Astrocyte of the hippocampus (primary cell): Measurements from ENCODE around the gene KDM6A.
"Not testable (repeated sequence)": the region's sequence is repeated elsewhere in the genome, so short reads cannot be mapped to it uniquely, and the experiment has no call there.

Experiments used
- DNase-seq: peaks from one replicate; pipeline ENCODE4 v3.0.0; 2011; ENCODE audit warnings: low read depth, low spot score

The KDM6A gene

DNA sequence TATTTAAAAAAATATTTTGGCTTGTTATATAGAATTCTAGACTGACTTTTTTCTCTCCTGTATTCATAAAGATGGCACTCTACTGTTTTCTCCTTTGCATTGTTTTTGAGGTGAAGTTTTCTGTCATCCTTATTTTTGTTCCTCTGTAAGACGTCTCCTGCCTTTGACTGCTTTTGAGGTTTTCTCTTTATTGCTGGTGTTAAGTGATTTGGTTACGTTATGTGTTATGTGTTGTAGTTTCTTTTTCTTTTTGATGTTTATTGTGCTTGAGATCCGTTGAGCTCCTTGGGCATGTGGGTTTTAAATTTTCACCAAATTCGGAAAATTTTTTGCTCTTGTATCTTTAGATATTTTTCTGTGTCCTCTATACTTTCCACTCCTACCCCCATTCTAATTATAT is 50.0 kb downstream of the KDM6A start:
- no peak for DNase-seq

DNA sequence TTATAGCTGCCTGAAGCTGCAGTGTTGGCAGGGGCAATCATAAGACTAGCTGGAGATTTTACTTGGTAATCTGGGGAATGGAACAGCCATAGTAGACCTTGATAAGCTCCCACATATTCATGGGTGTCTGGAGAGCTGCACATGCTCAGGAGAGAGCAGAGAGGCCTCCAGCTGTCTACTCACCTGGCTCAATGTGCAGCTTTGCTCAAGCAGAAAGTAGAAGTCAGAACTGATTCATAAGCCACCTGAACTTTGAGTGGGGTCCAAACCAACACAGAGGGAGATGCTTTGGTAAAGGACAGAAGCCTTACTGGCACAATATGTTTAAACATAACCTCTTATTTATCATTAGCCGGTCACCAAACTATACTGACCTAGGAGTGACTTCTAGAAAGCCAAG is 54.4 kb downstream of the KDM6A start:
- DNase-seq: no peak

DNA sequence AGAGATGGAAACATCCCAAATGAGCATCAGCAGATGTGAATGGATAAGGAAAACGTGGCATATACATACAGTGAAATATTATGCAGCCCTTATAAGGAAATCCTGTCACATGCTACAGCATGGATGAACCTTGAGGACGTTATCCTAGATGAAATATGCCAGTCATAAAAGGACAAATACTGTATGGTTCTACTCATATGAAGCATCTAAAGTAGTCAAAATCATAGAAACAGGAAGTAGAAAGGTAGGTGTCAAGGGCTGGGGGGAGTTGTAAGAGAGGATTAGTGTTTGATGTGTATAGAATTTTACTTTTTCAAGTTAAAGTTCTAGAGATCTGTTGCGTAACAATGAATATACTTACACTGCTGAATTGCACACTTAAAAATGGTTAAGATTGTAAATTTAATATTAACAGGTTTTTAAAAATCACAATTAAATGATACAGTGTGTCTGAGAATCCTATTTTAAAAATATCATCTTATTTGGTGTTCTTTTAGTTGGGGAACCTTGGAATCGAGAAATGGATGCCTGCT is 58.5 kb downstream of the KDM6A start:
- DNase-seq: no peak

DNA sequence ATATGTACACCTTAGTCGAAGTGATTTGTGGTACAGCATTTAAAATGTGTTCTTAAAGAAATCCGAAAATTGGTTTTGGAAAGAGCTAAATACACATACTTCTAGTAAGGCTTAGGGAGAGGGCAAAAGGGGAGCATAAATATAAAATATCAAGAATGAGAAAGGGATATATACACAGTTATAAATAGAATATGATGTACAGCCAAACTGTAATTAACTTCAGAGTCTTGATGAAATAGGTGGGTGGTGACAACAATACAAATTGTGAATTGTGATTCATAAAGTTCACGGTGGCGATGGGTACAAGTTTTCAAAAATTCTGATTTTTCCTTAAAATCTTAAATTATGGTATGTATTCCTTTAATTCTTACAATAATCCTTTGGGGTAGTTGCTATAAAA is 62.2 kb downstream of the KDM6A start:
- DNase-seq: no peak

DNA sequence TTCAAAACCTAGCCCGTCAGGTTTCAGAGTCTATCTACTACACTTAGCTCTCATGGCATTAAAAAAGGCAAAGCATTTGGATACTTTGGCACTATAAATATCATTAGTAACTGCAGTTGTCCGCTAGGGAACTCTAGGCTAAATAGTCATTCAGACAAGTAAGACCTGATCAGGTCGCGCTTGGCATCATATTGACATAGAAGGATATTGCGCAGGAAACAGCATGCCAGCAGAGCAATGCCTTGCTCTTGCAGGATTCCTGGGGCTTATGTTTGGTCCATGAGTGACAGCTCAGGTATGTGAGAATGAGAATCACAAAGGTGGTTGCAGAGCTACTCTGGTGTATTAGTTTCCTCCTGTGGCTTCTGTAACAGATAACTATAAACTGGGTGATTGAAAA is 62.7 kb downstream of the KDM6A start:
- no peak for DNase-seq

DNA sequence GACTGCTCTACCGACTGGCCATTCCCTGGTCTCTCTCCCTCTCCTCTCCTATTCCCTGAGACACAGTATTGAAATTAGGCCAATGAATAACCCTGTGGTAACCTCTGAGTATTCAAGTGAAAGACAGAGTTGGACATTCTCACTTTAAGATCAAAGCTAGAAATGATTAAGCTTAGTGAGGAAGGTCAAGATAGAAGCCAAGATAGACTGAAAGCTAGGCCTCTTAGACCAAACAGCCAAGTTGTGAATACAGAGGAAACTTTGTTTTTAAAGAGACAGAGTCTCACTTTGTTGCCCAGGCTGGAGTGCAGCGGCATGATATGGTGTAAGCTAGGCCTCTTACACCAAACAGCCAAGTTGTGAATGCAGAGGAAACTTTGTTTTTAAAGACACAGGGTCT is 64.6 kb downstream of the KDM6A start:
- no peak for DNase-seq

DNA sequence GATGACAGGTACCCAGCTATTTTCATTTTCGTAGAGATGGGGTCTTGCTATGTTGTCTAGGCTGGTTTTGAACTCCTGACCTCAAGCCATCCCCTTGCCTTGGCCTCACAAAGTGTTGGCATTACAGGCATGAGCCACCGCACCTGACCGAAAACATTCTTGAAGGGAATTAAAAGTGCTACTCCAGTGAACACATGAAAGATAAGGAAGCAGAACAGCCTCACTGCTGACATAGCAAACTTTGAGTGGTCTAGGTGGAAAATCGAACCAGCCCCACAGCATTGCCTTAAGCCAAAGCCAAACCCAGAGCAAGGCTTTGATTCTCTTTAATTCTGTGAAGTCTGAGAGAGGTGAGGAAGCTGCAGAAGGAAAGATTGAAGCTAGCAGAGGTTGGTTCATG is 65.1 kb downstream of the KDM6A start:
- no peak for DNase-seq

DNA sequence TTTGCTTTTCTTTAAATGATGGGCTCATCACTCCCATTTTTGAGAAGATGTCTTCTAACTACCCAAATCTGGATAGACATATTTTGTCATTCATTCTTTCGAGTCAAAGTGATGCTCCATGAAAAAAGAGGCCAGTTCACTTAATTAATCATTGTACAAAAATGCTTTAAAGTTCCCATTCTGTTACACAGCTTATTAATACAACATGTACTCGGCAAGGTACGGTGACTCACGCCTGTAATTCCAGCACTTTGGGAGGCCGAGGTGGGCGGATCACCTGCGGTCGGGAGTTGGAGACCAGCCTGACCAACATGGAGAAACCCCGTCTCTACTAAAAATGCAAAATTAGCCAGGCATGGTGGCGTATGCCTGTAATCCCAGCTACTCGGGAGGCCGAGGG is 67.6 kb downstream of the KDM6A start:
- DNase-seq: not testable (repeated sequence)

DNA sequence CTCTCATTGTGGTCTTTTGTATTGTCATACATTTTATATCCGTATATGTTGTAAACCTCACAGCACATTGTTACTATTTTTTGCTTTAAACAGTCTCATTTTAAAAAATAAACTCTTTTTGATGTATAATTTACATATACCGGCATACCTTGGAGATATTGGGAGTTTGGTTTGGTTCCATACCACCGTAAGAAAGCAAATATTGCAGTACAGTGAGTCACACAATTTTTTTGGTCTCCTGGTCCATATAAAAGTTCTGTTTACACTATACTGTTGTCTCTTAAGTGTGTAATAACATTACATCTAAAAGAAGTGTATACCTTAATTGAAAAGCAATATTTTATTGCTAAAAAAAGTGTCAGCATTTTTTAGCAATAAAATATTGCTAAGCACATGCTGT is 70.0 kb downstream of the KDM6A start:
- DNase-seq: no peak

DNA sequence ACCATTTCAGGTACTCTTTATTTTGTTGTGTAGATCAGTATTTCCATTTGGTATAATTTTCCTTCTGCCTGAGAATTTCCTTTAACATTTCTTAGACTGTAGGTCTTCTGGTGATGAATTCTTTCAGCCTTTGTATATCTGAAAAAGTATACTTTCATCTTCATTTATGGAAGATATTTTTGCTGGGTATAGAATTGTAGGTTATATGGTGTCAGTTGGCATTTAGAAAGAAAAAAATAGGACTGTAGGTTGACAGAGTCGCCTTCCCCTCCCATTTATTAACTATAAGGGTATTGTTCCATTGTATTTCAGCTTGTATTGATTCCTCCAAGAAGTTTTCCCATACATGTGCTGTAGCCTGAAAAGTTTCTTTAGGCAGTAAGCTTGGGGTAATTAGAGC is 71.9 kb downstream of the KDM6A start:
- DNase-seq: no peak

DNA sequence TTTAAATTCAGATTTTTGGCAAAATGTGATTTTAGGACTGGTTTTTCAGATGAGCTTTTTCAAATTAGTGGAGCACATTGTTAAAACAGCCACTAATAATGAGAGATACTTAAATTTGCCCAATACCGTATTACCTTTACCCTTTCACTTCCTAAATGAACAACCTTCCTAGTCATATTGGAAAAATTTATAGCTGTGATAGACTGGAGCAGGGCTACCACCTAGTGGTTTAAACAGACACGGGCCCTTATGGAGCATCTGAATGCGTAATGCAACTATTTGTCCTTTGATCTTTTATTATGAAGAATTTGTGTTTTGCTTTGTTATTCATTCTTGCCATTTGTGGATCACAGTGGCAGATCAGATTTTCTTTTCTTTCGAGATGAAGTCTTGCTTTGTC is 72.7 kb downstream of the KDM6A start:
- no peak for DNase-seq

DNA sequence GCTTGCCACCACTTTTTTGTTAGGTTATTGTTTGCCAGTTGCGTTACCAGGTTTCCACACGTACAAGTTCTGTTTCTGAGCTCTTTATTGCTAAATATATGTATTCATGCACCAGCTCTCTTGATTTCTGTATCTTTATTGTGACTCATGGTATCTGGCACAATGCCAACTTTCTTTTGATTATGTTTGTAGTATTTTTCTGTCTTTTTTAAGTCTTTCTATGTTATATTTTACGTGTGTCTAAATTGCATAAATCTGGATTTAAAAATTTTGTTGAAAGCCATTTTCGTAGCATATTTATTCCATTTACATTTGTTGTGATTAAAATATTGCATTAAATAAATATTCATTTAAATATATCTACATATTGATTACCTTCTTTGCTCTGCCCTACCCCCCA is 73.8 kb downstream of the KDM6A start:
- peak; percentile 15 for DNase-seq

DNA sequence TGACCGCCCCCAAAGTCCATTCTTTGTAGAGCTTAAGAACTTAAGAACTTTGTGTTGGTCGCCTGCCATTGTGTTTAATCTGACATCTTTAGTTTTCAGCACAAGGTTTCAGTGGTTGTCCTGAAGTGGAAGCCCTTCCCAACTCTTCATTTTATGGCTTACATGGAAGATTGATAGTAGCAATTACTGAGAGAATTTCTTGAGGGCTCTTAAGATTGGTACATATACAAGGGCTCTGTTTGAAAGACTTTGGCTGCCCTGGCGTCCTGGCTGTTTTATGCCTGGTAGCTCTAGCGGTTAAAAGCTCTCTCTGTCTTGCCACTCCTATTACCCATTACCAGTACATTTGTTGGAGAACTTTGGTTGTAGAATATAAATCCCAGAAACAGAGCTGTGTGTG is 75.0 kb downstream of the KDM6A start:
- DNase-seq: no peak

DNA sequence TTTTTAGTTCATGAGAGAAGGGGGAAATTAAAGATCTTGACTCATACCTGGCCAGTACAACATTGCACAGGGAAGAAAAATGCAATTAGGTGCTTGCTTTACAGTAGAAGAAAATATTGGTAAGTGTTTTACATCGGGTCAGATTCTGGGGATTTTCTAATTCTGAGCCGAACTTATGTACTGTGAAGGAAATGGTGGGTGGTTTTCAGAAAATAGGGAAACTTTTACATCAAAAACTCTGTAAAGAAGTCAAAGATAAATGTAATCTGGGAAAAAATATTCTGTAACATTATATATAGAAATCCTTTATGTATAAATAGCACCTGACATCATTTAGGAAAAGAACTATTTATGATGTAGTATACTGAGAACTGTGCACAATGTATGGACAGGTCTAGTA is 75.4 kb downstream of the KDM6A start:
- DNase-seq: no peak

DNA sequence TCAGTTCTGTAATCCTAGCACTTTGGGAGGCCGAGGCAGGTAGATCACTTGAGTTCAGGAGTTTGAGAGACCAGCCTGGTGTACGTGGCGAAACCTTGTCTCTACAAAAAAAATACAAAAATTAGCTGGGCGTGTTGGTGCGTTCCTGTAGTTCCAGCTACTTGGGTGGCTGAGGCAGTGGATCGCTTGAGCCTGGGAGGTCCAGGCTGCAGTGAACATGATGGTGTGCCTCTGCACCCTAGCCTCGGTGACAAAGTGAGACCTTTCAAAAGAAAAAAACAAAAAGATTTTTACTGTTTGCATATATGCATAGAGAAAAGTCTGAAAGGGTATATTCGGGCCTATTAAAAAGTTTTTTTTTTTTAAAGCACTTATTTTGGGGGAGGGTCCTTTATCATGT is 76.1 kb downstream of the KDM6A start:
- DNase-seq: no peak

DNA sequence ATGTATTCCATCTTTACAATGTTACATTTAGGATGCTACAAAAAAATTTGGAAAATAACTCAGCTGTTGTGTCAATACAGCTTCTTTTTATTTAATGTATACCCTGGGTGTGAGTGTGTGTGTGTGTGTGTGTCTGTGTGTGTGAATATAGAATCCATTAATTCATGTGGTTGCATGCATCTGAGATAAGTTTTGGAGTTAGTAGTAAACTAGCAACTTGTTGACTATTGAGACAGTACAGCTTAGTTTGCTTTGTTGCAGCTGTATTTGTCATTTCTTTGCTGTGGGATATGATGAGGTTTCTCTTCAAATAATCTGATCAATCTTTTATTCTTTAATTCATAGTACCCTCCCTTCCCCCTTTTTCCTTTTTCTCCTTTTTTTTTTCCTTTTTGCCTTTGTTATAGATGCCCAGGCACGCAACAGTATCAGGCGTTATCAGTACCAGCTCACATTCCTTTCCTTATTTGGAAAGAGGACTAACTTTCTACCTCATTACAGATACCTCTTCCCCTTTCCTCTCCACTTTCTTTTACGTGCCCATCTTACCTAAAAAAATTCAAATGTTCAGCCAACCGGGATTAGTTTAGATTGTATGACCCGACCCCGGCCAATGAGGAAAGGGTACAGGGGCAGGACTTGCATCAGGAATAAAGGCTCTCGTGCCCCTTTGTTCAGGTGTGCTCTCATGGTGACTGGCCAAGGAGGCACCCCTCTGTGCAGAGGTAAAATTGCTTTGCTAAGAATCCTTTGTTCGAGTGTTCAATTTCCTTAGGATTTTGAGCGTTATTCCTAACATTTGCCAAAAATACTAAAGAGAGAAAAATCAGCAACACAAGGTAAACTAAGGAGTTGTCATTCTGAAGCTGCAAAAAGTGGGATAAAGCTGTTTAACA is 77.7 kb downstream of the KDM6A start:
- DNase-seq: peak; percentile 53

DNA sequence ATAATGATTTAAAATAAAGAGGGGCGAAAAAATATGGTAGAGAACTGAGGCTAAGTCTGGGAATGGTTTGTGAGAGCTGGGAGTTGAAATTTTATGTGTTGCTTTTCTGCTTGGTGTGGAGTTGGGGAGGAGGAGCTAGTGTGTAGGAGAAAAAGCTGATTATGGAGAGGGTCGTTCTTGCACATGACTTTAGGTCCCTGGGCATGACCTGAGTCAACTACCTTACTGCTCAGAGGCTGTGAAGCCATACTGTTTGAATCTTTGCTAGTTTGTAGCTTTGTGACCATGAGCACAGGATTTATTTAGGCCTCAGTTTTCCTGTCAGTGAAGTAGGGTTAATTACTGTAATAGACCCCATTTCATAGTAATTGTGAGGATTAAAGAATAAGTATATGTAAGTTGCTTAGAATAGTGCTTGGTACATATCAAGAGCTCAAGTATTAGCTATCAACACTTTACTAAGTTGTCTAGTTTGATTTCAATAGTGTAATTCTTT is 78.6 kb downstream of the KDM6A start:
- no peak for DNase-seq

DNA sequence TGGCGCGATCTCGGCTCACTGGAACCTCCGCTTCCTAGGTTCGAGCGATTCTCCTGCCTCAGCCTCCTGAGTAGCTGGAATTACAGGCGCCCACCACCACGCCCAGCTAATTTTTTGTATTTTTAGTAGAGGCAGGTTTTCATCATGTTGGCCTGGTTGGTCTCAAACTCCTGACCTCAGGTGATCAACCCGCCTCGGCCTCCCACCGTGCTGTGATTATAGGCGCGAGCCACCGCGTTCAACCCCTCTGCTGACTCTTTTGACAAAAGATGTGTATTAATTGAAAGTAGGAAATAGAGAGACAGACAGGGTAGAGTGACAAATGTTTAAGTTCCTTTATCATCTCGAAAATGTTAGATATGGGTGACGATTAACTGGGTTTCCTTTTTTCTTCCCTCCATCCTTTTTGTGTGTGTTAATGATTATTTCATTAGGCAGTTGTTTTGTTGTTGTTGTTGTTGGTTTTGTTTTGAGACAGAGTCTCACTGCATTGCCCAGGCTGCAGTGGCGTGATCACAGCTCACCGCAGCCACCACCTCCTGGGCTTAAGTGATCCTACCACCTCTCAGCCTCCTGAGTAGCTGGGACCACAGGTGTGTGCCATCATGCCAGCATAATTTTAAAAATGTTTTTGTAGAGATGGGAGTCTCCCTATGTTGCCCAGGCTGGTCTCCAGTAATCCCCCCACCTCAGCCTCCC is 79.5 kb downstream of the KDM6A start:
- DNase-seq: no peak

DNA sequence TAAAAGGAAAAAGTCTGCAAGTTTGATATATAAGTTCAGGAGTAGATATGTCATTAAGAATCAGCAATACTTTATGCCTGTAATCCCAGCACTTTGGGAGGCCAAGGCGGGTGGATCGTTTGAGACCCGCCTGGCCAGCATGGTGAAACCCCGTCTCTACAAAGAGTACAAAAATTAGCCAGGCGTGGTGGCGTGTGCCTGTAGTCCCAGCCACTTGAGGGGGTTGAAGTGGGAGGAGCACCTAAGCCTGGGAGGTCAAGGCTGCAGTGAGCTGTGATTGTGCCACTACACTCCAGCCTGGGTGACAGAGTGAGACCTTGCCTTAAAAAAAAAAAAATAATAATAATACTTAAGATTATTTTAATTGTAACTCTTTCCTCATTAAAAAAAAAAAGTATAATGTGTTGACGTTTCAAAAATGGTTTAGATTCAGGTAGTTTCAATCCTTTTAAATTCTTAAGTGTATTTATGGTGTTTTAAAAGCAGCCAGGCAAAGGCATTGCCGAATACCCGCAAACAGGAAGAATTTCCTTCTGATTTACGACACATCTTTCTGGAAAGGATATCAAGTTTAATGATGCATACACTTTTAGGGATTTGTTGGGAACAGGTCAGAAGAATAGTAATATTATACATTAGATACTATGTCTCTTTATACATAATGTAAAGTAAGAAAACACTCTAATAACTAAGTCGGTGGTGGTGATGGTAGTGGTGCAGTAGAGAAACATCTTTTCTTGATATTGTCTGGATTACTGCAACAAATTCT is 80.9 kb downstream of the KDM6A start:
- no peak for DNase-seq

DNA sequence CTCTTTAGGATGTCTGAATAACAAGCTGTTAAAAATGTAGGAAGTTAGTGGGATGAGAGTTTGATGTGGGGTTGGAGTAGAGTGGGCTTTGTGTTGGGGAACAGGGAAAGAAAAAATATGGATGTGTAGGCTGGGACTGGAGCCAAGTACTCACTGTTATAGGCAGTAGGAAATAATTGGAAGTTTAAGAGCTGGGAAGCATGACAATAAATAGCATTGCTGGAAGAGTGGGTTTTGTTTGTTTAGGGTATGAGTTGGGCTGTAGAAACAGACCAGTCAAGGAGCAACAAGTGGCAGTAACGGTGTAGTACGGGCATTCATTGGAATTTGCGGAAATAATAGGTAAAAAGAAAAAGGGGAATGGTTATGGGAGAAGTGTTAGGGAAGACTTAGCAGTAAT is 81.6 kb downstream of the KDM6A start:
- peak; percentile 10 for DNase-seq

DNA sequence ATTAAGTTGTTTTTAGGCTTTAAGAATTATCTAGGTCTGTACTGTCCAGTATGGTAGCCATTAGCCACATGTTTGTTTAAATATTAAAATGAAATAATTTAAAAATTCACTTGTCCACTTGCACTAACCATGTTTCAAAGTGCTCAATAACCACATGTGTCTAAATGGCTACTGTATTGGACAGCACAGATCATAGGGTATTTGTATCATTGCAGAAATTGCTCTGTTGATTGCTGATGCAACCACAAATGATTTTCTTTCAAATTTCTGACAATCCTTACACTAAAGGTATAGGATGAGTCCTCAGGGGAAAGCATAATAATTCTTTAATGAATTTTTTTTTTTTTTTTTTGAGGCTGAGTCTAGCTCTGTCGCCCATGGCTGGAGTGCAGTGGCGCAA is 84.9 kb downstream of the KDM6A start:
- DNase-seq: no peak

DNA sequence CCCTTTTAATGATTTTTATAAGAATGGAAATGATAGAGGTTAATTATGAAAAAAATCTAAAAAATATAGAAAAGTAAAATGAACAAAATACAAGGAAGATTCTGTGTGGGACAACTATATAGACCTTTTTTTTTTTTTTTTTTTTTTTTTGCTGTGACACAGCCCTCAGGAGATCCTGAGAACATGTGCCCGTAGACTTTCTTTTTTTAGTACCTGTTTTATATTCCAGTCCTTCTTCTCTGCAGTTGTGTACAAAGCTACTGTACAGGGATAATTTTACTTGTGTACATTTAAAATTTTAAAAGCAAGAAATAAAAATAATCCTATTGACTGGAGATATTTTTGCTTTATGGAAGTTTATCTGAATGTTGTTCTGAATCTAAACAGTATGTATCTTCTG is 85.5 kb downstream of the KDM6A start:
- no peak for DNase-seq
